HEK293 (cell line): ENCODE data around the gene MBOAT7.

Experiments used
- CTCF ChIP-seq: fragments of 450-650 bp; formaldehyde crosslinking; IDR thresholded peaks from 2 replicates; pipeline ENCODE4 v1.5.1; 2016; ENCODE audit warnings: missing biosample characterization, missing genetic modification characterization
- REPIN1 ChIP-seq: fragments of 450-650 bp; formaldehyde crosslinking; IDR thresholded peaks from 2 replicates; pipeline ENCODE4 v1.5.1; 2017; ENCODE audit warnings: missing biosample characterization, missing genetic modification characterization, low read depth
- SP2 ChIP-seq: fragments of 450-650 bp; formaldehyde crosslinking; IDR thresholded peaks from 2 replicates; pipeline ENCODE4 v1.5.1; 2016; ENCODE audit warnings: missing biosample characterization, missing genetic modification characterization
- ZBTB48 ChIP-seq: fragments of 450-650 bp; formaldehyde crosslinking; IDR thresholded peaks from 2 replicates; pipeline ENCODE4 v1.5.1; 2016; ENCODE audit warnings: missing biosample characterization, missing genetic modification characterization
- ZNF157 ChIP-seq: fragments of 450-650 bp; formaldehyde crosslinking; IDR thresholded peaks from 2 replicates; pipeline ENCODE4 v1.5.1; 2016; ENCODE audit warnings: missing biosample characterization, missing genetic modification characterization
- ZNF248 ChIP-seq: fragments of 450-650 bp; formaldehyde crosslinking; IDR thresholded peaks from 2 replicates; pipeline ENCODE4 v1.5.1; 2017; ENCODE audit warnings: missing biosample characterization, missing genetic modification characterization
- ZNF335 ChIP-seq: fragments of 450-650 bp; formaldehyde crosslinking; conservative IDR thresholded peaks from 2 replicates; pipeline ENCODE4 v1.5.1; 2016; ENCODE audit warnings: missing biosample characterization, missing genetic modification characterization
- ZNF341 ChIP-seq: fragments of 450-650 bp; formaldehyde crosslinking; IDR thresholded peaks from 2 replicates; pipeline ENCODE4; 2016; ENCODE audit warnings: low read depth, missing biosample characterization, missing genetic modification characterization
- ZNF362 ChIP-seq: fragments of 450-650 bp; formaldehyde crosslinking; IDR thresholded peaks from 2 replicates; pipeline ENCODE4 v1.5.1; 2016; ENCODE audit warnings: missing biosample characterization, missing genetic modification characterization
- ZNF366 ChIP-seq: fragments of 450-650 bp; formaldehyde crosslinking; conservative IDR thresholded peaks from 2 replicates; pipeline ENCODE4 v1.5.1; 2016; ENCODE audit warnings: missing biosample characterization, missing genetic modification characterization
- ZNF37A ChIP-seq: fragments of 450-650 bp; IDR thresholded peaks from 2 replicates; pipeline ENCODE4 v1.5.1; 2018; ENCODE audit warnings: missing biosample characterization, missing genetic modification characterization
- ZNF426 ChIP-seq: fragments of 450-650 bp; formaldehyde crosslinking; IDR thresholded peaks from 2 replicates; pipeline ENCODE4 v1.5.1; 2017; ENCODE audit warnings: missing biosample characterization, missing genetic modification characterization, mild to moderate bottlenecking, inconsistent platforms, moderate library complexity
- ZNF530 ChIP-seq: fragments of 450-650 bp; formaldehyde crosslinking; IDR thresholded peaks from 2 replicates; pipeline ENCODE4 v1.5.1; 2016; ENCODE audit warnings: low read depth, missing biosample characterization, missing genetic modification characterization
- ZNF558 ChIP-seq: fragments of 450-650 bp; formaldehyde crosslinking; IDR thresholded peaks from 2 replicates; pipeline ENCODE4 v1.5.1; 2016; ENCODE audit warnings: missing biosample characterization, missing genetic modification characterization
- ZNF660 ChIP-seq: fragments of 450-650 bp; IDR thresholded peaks from 2 replicates; pipeline ENCODE4 v1.5.1; 2018; ENCODE audit warnings: missing biosample characterization, mild to moderate bottlenecking, missing genetic modification characterization
- ZNF692 ChIP-seq: fragments of 450-650 bp; formaldehyde crosslinking; IDR thresholded peaks from 2 replicates; pipeline ENCODE4 v1.5.1; 2016; ENCODE audit warnings: missing biosample characterization, missing genetic modification characterization
- ZNF707 ChIP-seq: fragments of 450-650 bp; formaldehyde crosslinking; IDR thresholded peaks from 2 replicates; pipeline ENCODE4 v1.5.1; 2016; ENCODE audit warnings: missing biosample characterization, missing genetic modification characterization
- ZNF777 ChIP-seq: fragments of 450-650 bp; formaldehyde crosslinking; IDR thresholded peaks from 2 replicates; pipeline ENCODE4 v1.5.1; 2017; ENCODE audit warnings: missing biosample characterization, missing genetic modification characterization, borderline replicate concordance
- ZSCAN18 ChIP-seq: fragments of 450-650 bp; formaldehyde crosslinking; IDR thresholded peaks from 2 replicates; pipeline ENCODE4 v1.5.1; 2016; ENCODE audit warnings: missing biosample characterization, missing genetic modification characterization
- ZSCAN5A ChIP-seq: fragments of 450-650 bp; formaldehyde crosslinking; IDR thresholded peaks from 2 replicates; pipeline ENCODE4 v1.5.1; 2016; ENCODE audit warnings: missing biosample characterization, missing genetic modification characterization

Gene MBOAT7

GRCh38 chr19:54231077-54231931 lies 41.9 kb upstream of the MBOAT7 start (continued):
- no peak for TF ChIP-seq ZSCAN18
- TF ChIP-seq REPIN1 (tag by site-specific recombination), result no peak
- TF ChIP-seq CTCF (tag by site-specific recombination), result peak; percentile 95
- no peak for TF ChIP-seq ZNF37A (tag by site-specific recombination)
- no peak for TF ChIP-seq ZNF157 (tag by site-specific recombination)
- no peak for TF ChIP-seq SP2 (tag by site-specific recombination)
- no peak for TF ChIP-seq ZNF366 (tag by site-specific recombination)
- no peak for TF ChIP-seq ZNF341 (tag by site-specific recombination)
- peak; percentile 81 for TF ChIP-seq ZNF660 (tag by site-specific recombination)
- TF ChIP-seq ZNF558 (tag by site-specific recombination), result no peak; the same call in 1 of the 2 replicates
- no peak for TF ChIP-seq ZNF530 (tag by site-specific recombination)
- no peak for TF ChIP-seq ZNF426 (tag by site-specific recombination)
- TF ChIP-seq ZNF248 (tag by site-specific recombination), result no peak
- no peak for TF ChIP-seq ZNF707
- no peak for TF ChIP-seq ZBTB48 (tag by site-specific recombination)
- 0 out of 2 replicates have a peak, but pooled peaks have one; percentile 18 for TF ChIP-seq ZNF335 (tag by site-specific recombination)
- no peak for TF ChIP-seq ZNF777
- no peak for TF ChIP-seq ZNF362
- no peak for TF ChIP-seq ZSCAN5A (tag by site-specific recombination)
- TF ChIP-seq ZNF692 (tag by site-specific recombination), result peak; percentile 69; the same call in 1 of the 2 replicates
